ENCODE results near the gene FOXJ3. TPM values are rescaled to one million over a fixed set of nuclear protein-coding genes. Genes with fewer than 3 reads are reported as not detected.

FOXJ3 gene
- total RNA-seq (2022), result 51.4 and 52.4 TPM in 2 replicates
- percentile 91 among the genes with signal in this experiment for Bru-seq, nascent RNA
- percentile 76 among the genes with signal in this experiment for BruChase-seq, experiment 1, labeled RNA remaining after a 6-hour chase
- percentile 80 among the genes with signal in this experiment for BruChase-seq, experiment 2, labeled RNA remaining after a 2-hour chase
- long read RNA-seq, full-length matches to known transcripts, result 9 of 23 reads
- long read RNA-seq, partial matches to known transcripts, result 3 of 23 reads
- long read RNA-seq, other reads (novel, unspliced or antisense), result 11 of 23 reads

DNA sequence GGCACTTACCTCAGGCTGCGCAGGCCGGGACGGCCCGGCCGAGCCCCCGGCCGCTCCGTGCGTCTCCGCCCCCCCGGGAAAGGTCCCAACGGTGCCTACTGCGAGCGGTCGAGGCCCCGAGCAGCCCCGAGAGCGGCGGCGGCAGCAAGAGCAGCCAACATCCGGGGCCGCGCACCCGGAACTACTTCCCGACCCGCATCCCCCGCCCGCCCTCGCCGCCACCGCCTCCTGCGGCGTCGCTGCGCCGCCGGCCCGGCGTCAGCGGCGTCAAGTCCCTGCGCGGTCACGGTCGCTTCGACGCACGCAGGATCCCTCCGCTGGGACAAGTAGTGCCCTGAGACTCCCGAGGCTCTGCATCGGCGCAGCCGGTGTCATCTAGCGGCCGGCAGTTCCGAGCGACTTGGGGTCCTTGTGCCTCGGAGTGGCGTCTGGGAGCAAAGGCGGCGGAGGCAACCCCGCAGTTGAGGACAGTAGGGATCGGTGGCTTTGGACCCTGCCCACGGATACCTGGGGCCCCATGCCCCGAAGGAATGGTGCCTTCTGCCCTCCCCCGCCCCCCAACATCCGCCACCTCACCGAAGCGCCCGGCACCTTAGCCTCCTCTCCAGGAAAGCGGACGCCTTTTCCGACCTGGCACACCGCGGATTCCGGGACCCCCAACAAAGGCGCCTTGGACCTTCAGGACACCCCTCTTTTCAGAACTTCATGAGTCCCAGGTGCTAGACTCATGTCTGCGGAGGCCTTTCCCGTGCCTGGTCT is at the start of gene FOXJ3:
Gene FOXJ3 (minus strand): TSS at position 186 of the 759 bp plus-strand sequence. CDS start 24,142 bp downstream, outside the sequence.
- Mint-ChIP-seq H3K9me3 (ENCODE audit: low read depth, unreplicated experiment) (no peaks in the 10 kb centered on the region), H3K4me3 (ENCODE audit: low read depth, unreplicated experiment) (peak within 1 kb of the TSS; percentile 89), H3K27ac (ENCODE audit: unreplicated experiment) (peak within 1 kb of the TSS; percentile 89), H3K27me3 (ENCODE audit: unreplicated experiment) (no peaks in the 10 kb centered on the region), H3K36me3 (ENCODE audit: insufficient read depth, unreplicated experiment) (peaks cover 33% of the 10 kb centered on the region), H3K4me1 (ENCODE audit: low read depth, unreplicated experiment) (peaks cover 47% of the 10 kb centered on the region)
- DNase-seq, result peak; percentile 95
- TF ChIP-seq, protein P1, sequence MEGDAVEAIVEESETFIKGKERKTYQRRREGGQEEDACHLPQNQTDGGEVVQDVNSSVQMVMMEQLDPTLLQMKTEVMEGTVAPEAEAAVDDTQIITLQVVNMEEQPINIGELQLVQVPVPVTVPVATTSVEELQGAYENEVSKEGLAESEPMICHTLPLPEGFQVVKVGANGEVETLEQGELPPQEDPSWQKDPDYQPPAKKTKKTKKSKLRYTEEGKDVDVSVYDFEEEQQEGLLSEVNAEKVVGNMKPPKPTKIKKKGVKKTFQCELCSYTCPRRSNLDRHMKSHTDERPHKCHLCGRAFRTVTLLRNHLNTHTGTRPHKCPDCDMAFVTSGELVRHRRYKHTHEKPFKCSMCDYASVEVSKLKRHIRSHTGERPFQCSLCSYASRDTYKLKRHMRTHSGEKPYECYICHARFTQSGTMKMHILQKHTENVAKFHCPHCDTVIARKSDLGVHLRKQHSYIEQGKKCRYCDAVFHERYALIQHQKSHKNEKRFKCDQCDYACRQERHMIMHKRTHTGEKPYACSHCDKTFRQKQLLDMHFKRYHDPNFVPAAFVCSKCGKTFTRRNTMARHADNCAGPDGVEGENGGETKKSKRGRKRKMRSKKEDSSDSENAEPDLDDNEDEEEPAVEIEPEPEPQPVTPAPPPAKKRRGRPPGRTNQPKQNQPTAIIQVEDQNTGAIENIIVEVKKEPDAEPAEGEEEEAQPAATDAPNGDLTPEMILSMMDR (IDR thresholded peaks at IDR 0.05; ENCODE audit: unreplicated experiment), result no peak
- CTCF ChIA-PET, result interaction anchor here (0.6 to 0.7 kb wide), 3 partner anchors 64 to 432 kb away, joined by 3 to 6 read pairs (median 6); partner anchors contain the start of genes C1orf50 and P3H1
- intact Hi-C loops (cut with micrococcal nuclease; ENCODE audit: unreplicated experiment), result no loop called here
- BruUV-seq (replicated peaks), result no TSS peak

DNA sequence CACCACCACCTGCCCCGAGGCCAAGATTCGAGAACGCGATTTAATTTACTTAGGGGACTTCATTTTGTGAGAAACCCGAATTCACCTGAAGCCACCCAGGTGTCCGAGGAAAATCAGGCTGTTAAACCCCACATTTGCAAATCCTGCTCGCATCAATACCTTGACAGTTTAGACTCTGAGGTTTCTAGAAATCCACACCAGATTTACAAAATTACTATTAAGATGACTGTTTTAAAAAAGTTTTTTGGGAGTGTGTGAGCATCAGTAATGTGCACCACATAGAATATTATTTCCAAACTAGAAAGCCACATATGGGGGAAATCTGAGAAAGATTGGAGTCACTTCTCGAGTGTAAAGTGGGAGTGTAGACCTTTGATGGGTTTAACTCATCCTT is 46.2 kb upstream of the FOXJ3 start:
- intact Hi-C loops (cut with micrococcal nuclease; ENCODE audit: unreplicated experiment), result no loop called here
- no TSS peak for BruUV-seq (replicated peaks)
- TF ChIP-seq, protein P1 (IDR thresholded peaks at IDR 0.05; ENCODE audit: unreplicated experiment), result no peak
- H3K4me3 Mint-ChIP-seq (ENCODE audit: low read depth, unreplicated experiment), result peak overlapping the region; percentile 60
- no peak overlapping the region for H3K27ac Mint-ChIP-seq (ENCODE audit: unreplicated experiment)
- H3K27me3 Mint-ChIP-seq (ENCODE audit: unreplicated experiment), result peaks cover 15% of the 10 kb centered on the region
- H3K4me1 Mint-ChIP-seq (ENCODE audit: low read depth, unreplicated experiment), result no peaks in the 10 kb centered on the region
- peaks cover 12% of the 10 kb centered on the region for H3K36me3 Mint-ChIP-seq (ENCODE audit: insufficient read depth, unreplicated experiment)
- H3K9me3 Mint-ChIP-seq (ENCODE audit: low read depth, unreplicated experiment), result no peaks in the 10 kb centered on the region
- no peak for DNase-seq
- CTCF ChIA-PET, result no interaction called here

DNA sequence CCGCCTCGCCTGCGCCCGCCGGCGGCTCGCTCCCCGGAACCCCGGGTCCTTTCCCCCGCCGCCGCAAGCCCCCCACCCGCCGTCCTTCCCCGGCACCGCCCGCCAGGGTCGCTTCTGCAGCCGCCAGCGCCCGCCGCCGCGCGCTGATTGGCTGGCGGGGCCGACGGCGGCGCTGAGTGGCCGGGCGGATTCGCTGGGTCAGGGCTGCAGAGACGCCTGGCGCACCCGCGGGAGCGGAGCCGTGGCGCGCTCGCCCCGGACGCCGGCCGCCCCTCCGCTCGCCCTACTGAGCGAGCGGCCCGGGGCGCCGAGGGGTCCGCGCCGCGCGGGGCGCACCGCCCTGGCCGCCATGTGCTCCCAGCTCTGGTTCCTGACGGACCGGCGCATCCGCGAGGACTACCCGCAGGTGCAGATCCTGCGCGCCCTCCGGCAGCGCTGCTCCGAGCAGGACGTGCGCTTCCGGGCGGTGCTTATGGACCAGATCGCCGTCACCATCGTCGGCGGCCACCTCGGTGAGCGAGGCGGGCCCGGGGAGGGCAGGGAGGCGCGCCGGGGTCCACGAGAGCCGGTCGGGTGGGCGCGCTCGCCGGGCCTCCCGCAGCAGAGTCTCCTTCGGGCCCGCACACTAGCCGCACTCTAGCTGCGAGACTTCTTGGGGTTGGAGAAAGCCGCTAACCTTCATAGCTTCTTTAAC is 45.7 kb upstream of the FOXJ3 start, which contains the start of gene RIMKLA:
Gene RIMKLA (plus strand): TSS at position 207 of the 694 bp plus-strand sequence. CDS start 143 bp downstream, at position 350.
- Mint-ChIP-seq H3K4me1 (ENCODE audit: low read depth, unreplicated experiment) (no peaks in the 10 kb centered on the region), H3K27me3 (ENCODE audit: unreplicated experiment) (peaks cover 15% of the 10 kb centered on the region), H3K27ac (ENCODE audit: unreplicated experiment) (no peak within 1 kb of the TSS), H3K4me3 (ENCODE audit: low read depth, unreplicated experiment) (peak within 1 kb of the TSS; percentile 60), H3K36me3 (ENCODE audit: insufficient read depth, unreplicated experiment) (peaks cover 12% of the 10 kb centered on the region), H3K9me3 (ENCODE audit: low read depth, unreplicated experiment) (no peaks in the 10 kb centered on the region)
- DNase-seq, result peak; percentile 61
- TF ChIP-seq, protein P1 (IDR thresholded peaks at IDR 0.05; ENCODE audit: unreplicated experiment), result no peak
- intact Hi-C loops (cut with micrococcal nuclease; ENCODE audit: unreplicated experiment), result no loop called here
- no TSS peak for BruUV-seq (replicated peaks)
- CTCF ChIA-PET, result no interaction called here

DNA sequence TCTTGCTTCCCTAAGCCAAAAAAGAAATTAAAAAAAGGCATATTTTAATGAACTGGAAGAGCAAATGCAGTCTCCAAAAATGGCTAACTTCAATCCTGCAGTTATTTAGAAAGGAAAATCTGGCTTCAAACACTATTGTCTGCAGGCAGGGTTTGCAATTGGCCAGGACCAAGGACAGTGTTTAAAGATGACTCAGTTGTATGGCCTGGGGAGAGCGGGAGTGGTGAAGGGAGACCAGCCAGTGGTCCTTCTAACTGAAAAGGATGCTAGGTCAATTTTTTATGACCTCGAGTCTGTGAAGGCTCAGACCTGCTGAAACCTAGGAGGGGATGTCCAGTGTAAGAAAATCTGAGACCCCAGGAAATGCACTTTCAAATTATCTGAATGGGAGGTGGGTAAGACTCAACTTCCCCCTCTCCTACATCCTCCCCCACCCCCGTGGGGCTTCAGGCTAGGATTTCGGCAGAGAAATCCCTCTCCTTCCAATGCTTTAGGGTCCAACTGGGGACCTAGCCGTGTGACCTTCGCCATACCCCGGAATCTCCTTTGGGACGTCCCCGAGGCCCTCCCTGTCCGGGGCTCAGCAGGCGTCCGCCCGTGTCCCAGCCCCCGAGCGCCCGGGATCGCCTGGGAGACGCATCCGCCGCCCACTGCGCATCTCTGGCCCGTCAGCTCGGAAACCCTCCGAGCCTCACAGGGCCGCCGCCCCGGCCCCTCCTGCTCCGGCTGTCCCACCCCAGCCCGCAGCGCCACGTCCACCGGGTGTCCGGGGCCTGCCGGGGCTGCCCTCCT is 45.0 kb upstream of the FOXJ3 start:
- Mint-ChIP-seq H3K36me3 (ENCODE audit: insufficient read depth, unreplicated experiment) (peaks cover 12% of the 10 kb centered on the region), H3K4me1 (ENCODE audit: low read depth, unreplicated experiment) (no peaks in the 10 kb centered on the region), H3K27ac (ENCODE audit: unreplicated experiment) (no peak overlapping the region), H3K27me3 (ENCODE audit: unreplicated experiment) (peaks cover 15% of the 10 kb centered on the region), H3K9me3 (ENCODE audit: low read depth, unreplicated experiment) (no peaks in the 10 kb centered on the region), H3K4me3 (ENCODE audit: low read depth, unreplicated experiment) (peak overlapping the region; percentile 60)
- intact Hi-C loops (cut with micrococcal nuclease; ENCODE audit: unreplicated experiment), result no loop called here
- DNase-seq, result no peak
- CTCF ChIA-PET, result no interaction called here
- no TSS peak for BruUV-seq (replicated peaks)
- TF ChIP-seq, protein P1 (IDR thresholded peaks at IDR 0.05; ENCODE audit: unreplicated experiment), result no peak

All from Calu3 (cell line).